K562 (cell line): ENCODE data around the gene WFIKKN1. TPM values are rescaled to one million over a fixed set of nuclear protein-coding genes. Genes with fewer than 3 reads are reported as not detected.

ENCODE experiments used
- CUX1 ChIP-seq: fragments of 200-800 bp; sonication (Bioruptor generic); IDR thresholded peaks from 2 replicates; pipeline ENCODE4 v1.6.1; 2016; ENCODE audit warnings: missing genetic modification characterization, missing compliant biosample characterization
- DMBX1 ChIP-seq: fragments of 250-450 bp; sonication (Bioruptor Pico); IDR thresholded peaks from 2 replicates; pipeline ENCODE4 v1.8.0; 2022; ENCODE audit warnings: inconsistent platforms, mild to moderate bottlenecking, moderate library complexity, borderline replicate concordance
- ILF3 ChIP-seq: fragments of 450-650 bp; IDR thresholded peaks from 2 replicates; pipeline ENCODE4 v1.6.1; 2018; ENCODE audit warnings: antibody characterized with exemption, mild to moderate bottlenecking, moderate library complexity, borderline replicate concordance
- KAT7 ChIP-seq: sonication (generic); formaldehyde crosslinking; IDR thresholded peaks from 2 replicates; pipeline ENCODE4 v1.8.0; 2022; ENCODE audit warnings: missing genetic modification reagents, mild to moderate bottlenecking, borderline replicate concordance
- MED1 ChIP-seq: sonication (generic); formaldehyde crosslinking; IDR thresholded peaks from 2 replicates; pipeline ENCODE4 v1.8.1; 2023; ENCODE audit warnings: missing genetic modification reagents, borderline replicate concordance
- SNIP1 ChIP-seq: fragments of 450-650 bp; IDR thresholded peaks from 2 replicates; pipeline ENCODE4 v1.7.1; 2017; ENCODE audit warnings: low read depth, mild to moderate bottlenecking
- SOX6 ChIP-seq: fragments of 450-650 bp; IDR thresholded peaks from 2 replicates; pipeline ENCODE4 v1.6.1; 2014; ENCODE audit warnings: mild to moderate bottlenecking
- TCF7L2 ChIP-seq: fragments of 150-350 bp; IDR thresholded peaks from 2 replicates; pipeline ENCODE4 v1.6.1; 2016; ENCODE audit warnings: low read depth, mild to moderate bottlenecking, low read length, moderate library complexity
- ZNF124 ChIP-seq: sonication (generic); formaldehyde crosslinking; IDR thresholded peaks from 2 replicates; pipeline ENCODE4 v1.8.1; 2022; ENCODE audit warnings: missing genetic modification reagents
- ZNF174 ChIP-seq: fragments of 250-450 bp; sonication (Bioruptor Pico); IDR thresholded peaks from 2 replicates; pipeline ENCODE4 v1.4.0; 2020; ENCODE audit warnings: mild to moderate bottlenecking
- ZNF282 ChIP-seq: sonication (generic); formaldehyde crosslinking; IDR thresholded peaks from 2 replicates; pipeline ENCODE4 v1.8.1; 2023; ENCODE audit warnings: missing genetic modification reagents
- ZNF408 ChIP-seq: fragments of 250-450 bp; sonication (Bioruptor Pico); IDR thresholded peaks from 2 replicates; pipeline ENCODE4 v1.4.0; 2020; ENCODE audit warnings: low read depth, mild to moderate bottlenecking, moderate library complexity
- ZNF639 ChIP-seq, 2 experiments: fragments of 200-800 bp in 1 of 2; sonication (Bioruptor generic) in 1 of 2; sonication (generic) in 1 of 2; formaldehyde crosslinking in 1 of 2; IDR thresholded peaks in 1 of 2; conservative IDR thresholded peaks in 1 of 2; 2 replicates each; pipeline versions ENCODE4 v1.5.0 to v1.6.1; 2016 to 2020; ENCODE audit warnings: missing compliant biosample characterization in 1 of 2, missing genetic modification characterization in 1 of 2, missing genetic modification reagents in 1 of 2
- polyA plus RNA-seq, 8 experiments: library from polyadenylated mRNA; depleted of rRNA in 4 of 8; stranded (reverse) in 5 of 8; unstranded in 3 of 8; fragments of >200 nt; fragmentation: Nextera tagmentation in 2 of 8; fragmentation: Illumina TruSeq in 1 of 8; extraction: Ambion mirVana in 2 of 8; extraction: Trizol in 1 of 8; gene quantifications; 2 replicates each; pipeline versions ENCODE4 v1.2.1 to v1.2.3, GENCODE V29; 2011 to 2014; ENCODE audit warnings: inconsistent platforms in 1 of 8, missing spikeins in 1 of 8
- total RNA-seq, 7 experiments: library from RNA; depleted of rRNA in 6 of 7; stranded (reverse); fragments of >200 nt in 6 of 7; fragmentation: Illumina TruSeq in 2 of 7; extraction: Trizol in 2 of 7; gene quantifications; 2 replicates each; pipeline versions ENCODE4 v1.2.1 to v1.2.3, GENCODE V29; 2011 to 2021; ENCODE audit warnings: low replicate concordance in 1 of 7

Gene WFIKKN1
- total and polyA plus RNA-seq, 9 of the 15 experiments (the other 6 are each of a cell fraction or from before 2014, with no cell fraction given): 0.14 to 1.1 (median 0.50) TPM; not detected in 4

- TF ChIP-seq CUX1 (CRISPR knock-in tag) (no peak), ZNF639 (CRISPR knock-in tag; conservative IDR thresholded peaks at IDR 0.05 in 1 of 2, IDR thresholded peaks at IDR 0.05 in 1 of 2) (peak in 1 of 2 experiments; percentile 76; a peak in 2 of 4 replicates), ZNF124 (no peak), SOX6 (peak; percentile 31; the same call in 1 of the 2 replicates), ZNF174 (CRISPR knock-in tag) (no peak), ILF3 (no peak), ZNF282 (no peak), KAT7 (CRISPR knock-in tag) (no peak), ZNF408 (CRISPR knock-in tag) (no peak), TCF7L2 (no peak), SNIP1 (no peak), DMBX1 (no peak), MED1 (CRISPR knock-in tag) (no peak)
Observed at GRCh38 chr16:679814-680624, 49.2 kb downstream of the WFIKKN1 start, which contains the start of gene STUB1 (continued).
